Glomerular visceral epithelial cell (primary cell): ENCODE measurements around the gene ARSG.
A peak's percentile ranks its signal among the peaks of the same experiment; 100 is the strongest.

Experiments used
- DNase-seq: peaks from one replicate; pipeline ENCODE4 v3.0.0-alpha.2; 2016; ENCODE audit errors: extremely low spot score

ARSG gene

GRCh38 chr17:68450801-68451200, 159.5 kb downstream of the ARSG start:
- DNase-seq = no peak

- DNase-seq = no peak
Observed at GRCh38 chr17:68451670-68452354, 160.5 kb downstream of the ARSG start.

- DNase-seq = no peak
Observed at GRCh38 chr17:68452724-68453290, 161.5 kb downstream of the ARSG start.

- DNase-seq = no peak
Observed at GRCh38 chr17:68453991-68454665, 162.8 kb downstream of the ARSG start.

GRCh38 chr17:68455901-68456338, 164.6 kb downstream of the ARSG start:
- peak; percentile 13 for DNase-seq

GRCh38 chr17:68456339-68457167, 165.3 kb downstream of the ARSG start:
- DNase-seq = peak; percentile 86

- DNase-seq = peak; percentile 35
Observed at GRCh38 chr17:68457168-68457538, 165.9 kb downstream of the ARSG start, which contains the start of gene WIPI1. WIPI1 (minus strand) TSS chr17:68457496; CDS start chr17:68457421, 75 bp downstream.

- peak; percentile 99 for DNase-seq
Observed at GRCh38 chr17:68457539-68458259, 166.4 kb downstream of the ARSG start.

- no peak for DNase-seq
Observed at GRCh38 chr17:68458260-68459036, 167.2 kb downstream of the ARSG start.

- DNase-seq = no peak
Observed at GRCh38 chr17:68459037-68459639, 167.8 kb downstream of the ARSG start.

GRCh38 chr17:68460146-68460545, 168.9 kb downstream of the ARSG start:
- DNase-seq = no peak

- DNase-seq = no peak
Observed at GRCh38 chr17:68460715-68461114, 169.4 kb downstream of the ARSG start.

- DNase-seq = no peak
Observed at GRCh38 chr17:68461122-68461539, 169.8 kb downstream of the ARSG start.

- DNase-seq = no peak
Observed at GRCh38 chr17:68461589-68461988, 170.3 kb downstream of the ARSG start.

GRCh38 chr17:68462381-68463210, 171.3 kb downstream of the ARSG start:
- peak; percentile 88 for DNase-seq

- DNase-seq = no peak
Observed at GRCh38 chr17:68463211-68464019, 172.1 kb downstream of the ARSG start.

GRCh38 chr17:68468334-68468733, 177.0 kb downstream of the ARSG start:
- DNase-seq = no peak

GRCh38 chr17:68468788-68469187, 177.5 kb downstream of the ARSG start:
- no peak for DNase-seq
